ENCODE measurements around the gene MPZL1.

MPZL1 gene

GRCh38 chr1:167781558-167781957, 59.8 kb downstream of the MPZL1 start:
- TF ChIP-seq CTCF (IDR thresholded peaks at IDR 0.05; ENCODE audit: low read length, missing control alignments) = no peak
- no peak overlapping the region for H3K4me3 ChIP-seq (replicated peaks; ENCODE audit: low read depth, low read length)
- no peak for DNase-seq (ENCODE audit: low read depth)

- H3K4me3 ChIP-seq (replicated peaks; ENCODE audit: low read depth, low read length) = no peak overlapping the region
- TF ChIP-seq CTCF (IDR thresholded peaks at IDR 0.05; ENCODE audit: low read length, missing control alignments) = no peak
- no peak for DNase-seq (ENCODE audit: low read depth)
These were observed 61.2 kb downstream of the MPZL1 start for GRCh38 chr1:167782946-167783345.

GRCh38 chr1:167784876-167785550, 63.2 kb downstream of the MPZL1 start:
- no peak for TF ChIP-seq CTCF (IDR thresholded peaks at IDR 0.05; ENCODE audit: low read length, missing control alignments)
- DNase-seq (ENCODE audit: low read depth) = no peak
- no peak overlapping the region for H3K4me3 ChIP-seq (replicated peaks; ENCODE audit: low read depth, low read length)

- no peak overlapping the region for H3K4me3 ChIP-seq (replicated peaks; ENCODE audit: low read depth, low read length)
- no peak for TF ChIP-seq CTCF (IDR thresholded peaks at IDR 0.05; ENCODE audit: low read length, missing control alignments)
- no peak for DNase-seq (ENCODE audit: low read depth)
These were observed 64.7 kb downstream of the MPZL1 start for GRCh38 chr1:167786502-167786901.

GRCh38 chr1:167789501-167789900, 67.7 kb downstream of the MPZL1 start:
- H3K4me3 ChIP-seq (replicated peaks; ENCODE audit: low read depth, low read length) = no peak overlapping the region
- TF ChIP-seq CTCF (IDR thresholded peaks at IDR 0.05; ENCODE audit: low read length, missing control alignments) = no peak
- no peak for DNase-seq (ENCODE audit: low read depth)

GRCh38 chr1:167790117-167790516, 68.3 kb downstream of the MPZL1 start:
- TF ChIP-seq CTCF (IDR thresholded peaks at IDR 0.05; ENCODE audit: low read length, missing control alignments) = no peak
- H3K4me3 ChIP-seq (replicated peaks; ENCODE audit: low read depth, low read length) = no peak overlapping the region
- DNase-seq (ENCODE audit: low read depth) = no peak

Measured in fibroblast of pulmonary artery (primary cell).